GM03348 (cell line): ENCODE results near the gene CPNE8.

ENCODE experiments used
- DNase-seq: peaks from one replicate; pipeline ENCODE4 v3.0.0; 2012; ENCODE audit warnings: low spot score

Gene CPNE8

GRCh38 chr12:38629064-38629463 is 276.3 kb downstream of the CPNE8 start:
- DNase-seq = no peak

- DNase-seq = no peak
Measured at GRCh38 chr12:38628288-38628687, 277.1 kb downstream of the CPNE8 start.

- no peak for DNase-seq
Measured at GRCh38 chr12:38625306-38625705, 280.1 kb downstream of the CPNE8 start.

GRCh38 chr12:38614171-38614570 is 291.2 kb downstream of the CPNE8 start:
- DNase-seq = no peak

- DNase-seq = no peak
Measured at GRCh38 chr12:38610808-38611350, 294.5 kb downstream of the CPNE8 start.

- DNase-seq = no peak
Measured at GRCh38 chr12:38607295-38607694, 298.1 kb downstream of the CPNE8 start.
